OCI-LY1 (cell line): Measurements from ENCODE around the gene PRPSAP1.

ENCODE experiments used
- CTCF ChIP-seq: fragments of 200-600 bp; sonication (generic), shearing (Covaris generic); IDR thresholded peaks from 2 replicates; pipeline ENCODE4 v1.5.1; 2017; ENCODE audit warnings: mild to moderate bottlenecking, antibody characterized with exemption, low read length, moderate library complexity, mixed read lengths
- EZH2 ChIP-seq: fragments of 200-600 bp; sonication (generic), shearing (Covaris generic); IDR thresholded peaks from 2 replicates; pipeline ENCODE4 v1.8.0; 2017; ENCODE audit warnings: borderline replicate concordance, mixed run types, mild to moderate bottlenecking, antibody characterized with exemption, low read length, moderate library complexity, mixed read lengths

GRCh38 chr17:76397184-76397583, 43.5 kb upstream of the PRPSAP1 start:
- TF ChIP-seq CTCF = no peak
- TF ChIP-seq EZH2 = no peak
